WTC11 (cell line): Measurements from ENCODE around the gene IFITM10.

ENCODE experiments used
- ATF1 ChIP-seq: sonication (generic); formaldehyde crosslinking; IDR thresholded peaks from 2 replicates; pipeline ENCODE4 v1.8.1; 2023; ENCODE audit warnings: mild to moderate bottlenecking, moderate library complexity, missing genetic modification reagents
- ATF2 ChIP-seq: sonication (generic); formaldehyde crosslinking; IDR thresholded peaks from 2 replicates; pipeline ENCODE4 v1.8.1; 2022; ENCODE audit warnings: low read depth, missing genetic modification reagents, borderline replicate concordance
- ATF6 ChIP-seq: sonication (generic); formaldehyde crosslinking; IDR thresholded peaks from 2 replicates; pipeline ENCODE4 v1.8.1; 2023; ENCODE audit warnings: mild to moderate bottlenecking, missing genetic modification reagents
- CTCF ChIP-seq: fragments of 200-600 bp; IDR thresholded peaks from 2 replicates; pipeline ENCODE4 v1.8.0; 2022; ENCODE audit warnings: antibody characterized with exemption
- ESRRA ChIP-seq: sonication (generic); formaldehyde crosslinking; IDR thresholded peaks from 2 replicates; pipeline ENCODE4 v1.8.1; 2022; ENCODE audit warnings: mild to moderate bottlenecking, missing genetic modification reagents, borderline replicate concordance
- IRF2 ChIP-seq: sonication (generic); formaldehyde crosslinking; IDR thresholded peaks from 2 replicates; pipeline ENCODE4 v1.8.0; 2022; ENCODE audit warnings: low read depth, missing genetic modification reagents, borderline replicate concordance
- JUN ChIP-seq: sonication (generic); formaldehyde crosslinking; IDR thresholded peaks from 2 replicates; pipeline ENCODE4 v1.8.0; 2023; ENCODE audit warnings: mild to moderate bottlenecking, missing genetic modification reagents
- NR1H2 ChIP-seq: sonication (generic); formaldehyde crosslinking; IDR thresholded peaks from 2 replicates; pipeline ENCODE4 v1.9.0; 2021; ENCODE audit warnings: mild to moderate bottlenecking, moderate library complexity, missing genetic modification reagents
- SP1 ChIP-seq: sonication (generic); formaldehyde crosslinking; conservative IDR thresholded peaks from 2 replicates; pipeline ENCODE4 v1.8.1; 2022; ENCODE audit warnings: missing genetic modification reagents
- TCF7 ChIP-seq: sonication (generic); formaldehyde crosslinking; IDR thresholded peaks from 2 replicates; pipeline ENCODE4 v1.8.0; 2022; ENCODE audit warnings: mild to moderate bottlenecking, low read depth, missing genetic modification reagents, moderate library complexity
- TF ChIP-seq, protein P1 (sequence below): sonication (generic); formaldehyde crosslinking; conservative IDR thresholded peaks from 2 replicates; pipeline ENCODE4 v1.8.1; 2023; ENCODE audit warnings: mild to moderate bottlenecking, low read depth, missing genetic modification reagents, moderate library complexity
- TF ChIP-seq, protein P2 (sequence below): fragments of 250-450 bp; sonication (Bioruptor Pico); IDR thresholded peaks from 2 replicates; pipeline ENCODE4 v1.9.0; 2021; ENCODE audit warnings: mild to moderate bottlenecking, borderline replicate concordance

DNA sequence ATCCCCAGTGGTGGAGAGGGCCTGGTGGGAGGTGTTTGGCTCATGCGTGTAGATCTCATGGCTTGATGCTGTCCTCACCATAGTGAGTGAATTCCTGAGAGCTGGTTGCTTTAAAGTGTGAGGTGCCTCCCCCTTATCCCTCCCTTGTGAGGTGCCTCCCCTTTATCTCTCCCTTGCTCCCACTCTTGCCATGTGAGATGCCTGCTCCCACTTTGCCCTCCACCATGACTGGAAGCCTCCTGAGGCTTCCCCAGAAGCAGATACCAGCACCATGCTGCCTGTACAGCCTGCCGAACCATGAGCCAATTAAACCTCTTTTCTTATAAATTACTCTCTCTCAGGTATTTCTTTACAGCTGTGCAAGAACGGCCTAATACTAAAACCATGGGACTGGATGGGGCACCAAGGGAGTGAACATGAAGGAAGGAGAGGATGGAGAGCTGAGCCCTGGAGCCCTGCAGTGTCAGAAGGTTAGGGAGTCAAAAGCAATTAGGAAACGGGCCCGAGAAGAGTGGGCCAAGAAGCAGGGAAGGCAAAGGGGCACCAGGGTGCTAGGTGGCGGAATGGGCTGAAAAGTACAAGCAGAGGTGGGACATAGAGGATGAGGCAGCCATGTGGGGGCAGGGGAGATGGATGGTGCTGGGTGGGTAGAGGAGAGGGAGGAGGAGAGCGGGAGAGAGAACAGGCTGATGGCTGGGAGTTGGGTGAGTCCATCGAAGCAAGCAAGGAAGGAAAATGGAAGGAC is 9.4 kb downstream of the IFITM10 start:
- TF ChIP-seq NR1H2, result no peak
- no peak for TF ChIP-seq CTCF
- no peak for TF ChIP-seq JUN (CRISPR knock-in tag)
- no peak for TF ChIP-seq IRF2 (CRISPR knock-in tag)
- no peak for TF ChIP-seq ESRRA (CRISPR knock-in tag)
- TF ChIP-seq ATF2 (CRISPR knock-in tag), result no peak
- TF ChIP-seq, protein P1, sequence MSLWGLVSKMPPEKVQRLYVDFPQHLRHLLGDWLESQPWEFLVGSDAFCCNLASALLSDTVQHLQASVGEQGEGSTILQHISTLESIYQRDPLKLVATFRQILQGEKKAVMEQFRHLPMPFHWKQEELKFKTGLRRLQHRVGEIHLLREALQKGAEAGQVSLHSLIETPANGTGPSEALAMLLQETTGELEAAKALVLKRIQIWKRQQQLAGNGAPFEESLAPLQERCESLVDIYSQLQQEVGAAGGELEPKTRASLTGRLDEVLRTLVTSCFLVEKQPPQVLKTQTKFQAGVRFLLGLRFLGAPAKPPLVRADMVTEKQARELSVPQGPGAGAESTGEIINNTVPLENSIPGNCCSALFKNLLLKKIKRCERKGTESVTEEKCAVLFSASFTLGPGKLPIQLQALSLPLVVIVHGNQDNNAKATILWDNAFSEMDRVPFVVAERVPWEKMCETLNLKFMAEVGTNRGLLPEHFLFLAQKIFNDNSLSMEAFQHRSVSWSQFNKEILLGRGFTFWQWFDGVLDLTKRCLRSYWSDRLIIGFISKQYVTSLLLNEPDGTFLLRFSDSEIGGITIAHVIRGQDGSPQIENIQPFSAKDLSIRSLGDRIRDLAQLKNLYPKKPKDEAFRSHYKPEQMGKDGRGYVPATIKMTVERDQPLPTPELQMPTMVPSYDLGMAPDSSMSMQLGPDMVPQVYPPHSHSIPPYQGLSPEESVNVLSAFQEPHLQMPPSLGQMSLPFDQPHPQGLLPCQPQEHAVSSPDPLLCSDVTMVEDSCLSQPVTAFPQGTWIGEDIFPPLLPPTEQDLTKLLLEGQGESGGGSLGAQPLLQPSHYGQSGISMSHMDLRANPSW (CRISPR knock-in tag), result no peak
- TF ChIP-seq TCF7 (CRISPR knock-in tag), result no peak
- TF ChIP-seq SP1, result no peak
- TF ChIP-seq ATF1, result no peak
- no peak for TF ChIP-seq ATF6 (CRISPR knock-in tag)
- TF ChIP-seq, protein P2, sequence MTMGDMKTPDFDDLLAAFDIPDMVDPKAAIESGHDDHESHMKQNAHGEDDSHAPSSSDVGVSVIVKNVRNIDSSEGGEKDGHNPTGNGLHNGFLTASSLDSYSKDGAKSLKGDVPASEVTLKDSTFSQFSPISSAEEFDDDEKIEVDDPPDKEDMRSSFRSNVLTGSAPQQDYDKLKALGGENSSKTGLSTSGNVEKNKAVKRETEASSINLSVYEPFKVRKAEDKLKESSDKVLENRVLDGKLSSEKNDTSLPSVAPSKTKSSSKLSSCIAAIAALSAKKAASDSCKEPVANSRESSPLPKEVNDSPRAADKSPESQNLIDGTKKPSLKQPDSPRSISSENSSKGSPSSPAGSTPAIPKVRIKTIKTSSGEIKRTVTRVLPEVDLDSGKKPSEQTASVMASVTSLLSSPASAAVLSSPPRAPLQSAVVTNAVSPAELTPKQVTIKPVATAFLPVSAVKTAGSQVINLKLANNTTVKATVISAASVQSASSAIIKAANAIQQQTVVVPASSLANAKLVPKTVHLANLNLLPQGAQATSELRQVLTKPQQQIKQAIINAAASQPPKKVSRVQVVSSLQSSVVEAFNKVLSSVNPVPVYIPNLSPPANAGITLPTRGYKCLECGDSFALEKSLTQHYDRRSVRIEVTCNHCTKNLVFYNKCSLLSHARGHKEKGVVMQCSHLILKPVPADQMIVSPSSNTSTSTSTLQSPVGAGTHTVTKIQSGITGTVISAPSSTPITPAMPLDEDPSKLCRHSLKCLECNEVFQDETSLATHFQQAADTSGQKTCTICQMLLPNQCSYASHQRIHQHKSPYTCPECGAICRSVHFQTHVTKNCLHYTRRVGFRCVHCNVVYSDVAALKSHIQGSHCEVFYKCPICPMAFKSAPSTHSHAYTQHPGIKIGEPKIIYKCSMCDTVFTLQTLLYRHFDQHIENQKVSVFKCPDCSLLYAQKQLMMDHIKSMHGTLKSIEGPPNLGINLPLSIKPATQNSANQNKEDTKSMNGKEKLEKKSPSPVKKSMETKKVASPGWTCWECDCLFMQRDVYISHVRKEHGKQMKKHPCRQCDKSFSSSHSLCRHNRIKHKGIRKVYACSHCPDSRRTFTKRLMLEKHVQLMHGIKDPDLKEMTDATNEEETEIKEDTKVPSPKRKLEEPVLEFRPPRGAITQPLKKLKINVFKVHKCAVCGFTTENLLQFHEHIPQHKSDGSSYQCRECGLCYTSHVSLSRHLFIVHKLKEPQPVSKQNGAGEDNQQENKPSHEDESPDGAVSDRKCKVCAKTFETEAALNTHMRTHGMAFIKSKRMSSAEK (CRISPR knock-in tag), result no peak
